GM18526 (cell line): ENCODE measurements around the gene NTN1.

Experiments
- POLR2A ChIP-seq: IDR thresholded peaks from 3 replicates; pipeline ENCODE4 v1.6.1; 2011; ENCODE audit not compliant: insufficient read length; ENCODE audit errors: extremely low read depth

NTN1 gene

GRCh38 chr17:9003355-9004131, 17.8 kb upstream of the NTN1 start:
- no peak for TF ChIP-seq POLR2A

GRCh38 chr17:9004132-9004960, 17.0 kb upstream of the NTN1 start:
- TF ChIP-seq POLR2A = no peak

DNA sequence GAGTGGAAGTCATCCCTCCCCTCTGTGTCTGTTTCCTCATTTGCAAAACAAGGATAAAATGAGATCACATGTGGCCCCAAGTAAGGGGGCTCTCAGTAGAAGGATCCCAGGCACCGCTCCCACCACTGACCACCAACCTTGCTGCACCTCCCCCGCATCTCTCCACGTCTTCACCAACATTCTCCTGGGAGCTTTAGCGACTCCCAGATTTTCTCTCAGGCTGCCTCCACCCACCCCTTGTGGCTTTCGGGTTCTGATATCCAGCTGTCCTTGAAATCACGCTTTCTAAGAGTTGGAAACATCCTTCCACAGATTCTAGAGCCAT, 16.4 kb upstream of the NTN1 start:
- no peak for TF ChIP-seq POLR2A

- TF ChIP-seq POLR2A = no peak
These were observed 15.0 kb upstream of the NTN1 start for GRCh38 chr17:9006175-9006767.

- no peak for TF ChIP-seq POLR2A
These were observed 14.1 kb upstream of the NTN1 start for GRCh38 chr17:9007052-9007714.

DNA sequence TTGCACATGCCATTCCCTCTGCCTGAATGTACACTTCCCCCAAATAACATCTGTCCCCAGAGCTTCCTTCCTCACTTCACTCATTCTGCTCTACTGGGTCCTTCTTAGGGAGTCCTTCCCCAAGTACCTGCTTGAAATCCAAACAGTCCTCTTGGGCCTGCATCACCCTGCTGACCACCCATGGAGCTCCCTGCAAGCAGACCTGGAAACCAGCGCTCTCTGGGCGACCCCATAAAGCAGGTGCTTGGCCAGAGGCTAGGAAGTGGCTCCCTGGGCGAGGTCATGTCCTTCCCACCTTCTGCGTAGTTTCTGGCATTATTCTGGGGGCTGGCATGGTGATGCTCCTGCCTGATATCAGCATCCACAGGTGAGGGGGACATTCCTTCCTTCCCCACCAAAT, 12.2 kb upstream of the NTN1 start:
- no peak for TF ChIP-seq POLR2A

GRCh38 chr17:9009737-9010136, 11.6 kb upstream of the NTN1 start:
- no peak for TF ChIP-seq POLR2A

GRCh38 chr17:9011001-9011400, 10.3 kb upstream of the NTN1 start:
- TF ChIP-seq POLR2A = no peak

- no peak for TF ChIP-seq POLR2A
These were observed 4.3 kb upstream of the NTN1 start for GRCh38 chr17:9016941-9017552.

DNA sequence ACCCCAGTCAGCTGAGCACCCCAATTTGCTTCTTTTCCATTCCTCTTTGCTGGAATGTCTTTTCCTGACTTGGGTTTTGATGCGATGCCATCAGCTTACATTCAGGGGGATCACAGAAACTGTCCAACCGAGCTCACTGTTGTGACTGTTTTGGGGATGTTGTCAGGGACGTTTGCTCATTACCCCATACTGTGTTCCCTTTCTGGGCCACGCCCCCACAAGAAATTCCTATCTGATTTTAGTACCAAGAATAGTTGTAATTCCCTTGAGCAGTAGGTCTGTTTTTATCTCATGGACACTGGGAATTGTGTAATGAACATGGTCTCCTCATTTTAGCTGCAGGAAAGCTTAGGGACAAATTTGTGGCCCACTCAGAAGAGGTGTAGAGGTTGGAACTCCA, 2.6 kb upstream of the NTN1 start:
- no peak for TF ChIP-seq POLR2A

GRCh38 chr17:9020096-9020823, 1.1 kb upstream of the NTN1 start:
- TF ChIP-seq POLR2A = no peak

DNA sequence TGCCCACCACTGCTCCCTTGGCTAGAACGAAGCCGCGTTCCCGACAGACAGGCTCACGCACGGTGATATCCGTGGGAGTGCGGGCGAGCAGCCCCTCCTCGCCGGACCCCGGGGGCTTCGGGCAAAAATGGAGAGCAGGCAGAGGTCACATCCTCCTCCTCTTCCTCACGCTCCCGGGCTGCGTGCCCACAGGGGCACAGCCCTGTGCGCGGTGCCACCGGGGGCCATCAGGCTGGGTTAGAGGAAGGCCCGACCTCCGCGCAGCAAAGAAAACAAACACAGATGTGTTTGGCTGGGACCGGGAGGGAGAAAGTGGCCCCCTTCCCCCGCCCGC, 519 bp upstream of the NTN1 start:
- no peak for TF ChIP-seq POLR2A

DNA sequence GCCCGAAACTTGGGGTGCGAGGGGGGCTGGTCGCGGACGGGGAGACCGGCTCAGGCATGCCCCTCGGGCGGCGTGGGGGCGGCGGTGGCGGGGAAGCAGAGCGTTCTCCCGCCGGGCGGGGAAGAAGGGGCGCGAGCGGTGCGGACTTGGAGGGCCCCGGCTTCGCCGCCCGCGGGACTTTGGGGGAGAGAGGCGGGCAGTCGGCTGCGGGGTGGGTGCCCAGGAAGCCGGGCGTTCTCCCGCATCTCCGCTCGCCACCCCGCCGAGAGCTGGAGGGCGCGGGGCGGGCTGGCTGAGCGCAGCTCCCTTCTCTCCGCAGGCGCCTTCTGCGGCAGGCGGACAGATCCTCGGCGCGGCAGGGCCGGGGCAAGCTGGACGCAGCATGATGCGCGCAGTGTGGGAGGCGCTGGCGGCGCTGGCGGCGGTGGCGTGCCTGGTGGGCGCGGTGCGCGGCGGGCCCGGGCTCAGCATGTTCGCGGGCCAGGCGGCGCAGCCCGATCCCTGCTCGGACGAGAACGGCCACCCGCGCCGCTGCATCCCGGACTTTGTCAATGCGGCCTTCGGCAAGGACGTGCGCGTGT, 772 bp downstream of the NTN1 start:
- TF ChIP-seq POLR2A = no peak

DNA sequence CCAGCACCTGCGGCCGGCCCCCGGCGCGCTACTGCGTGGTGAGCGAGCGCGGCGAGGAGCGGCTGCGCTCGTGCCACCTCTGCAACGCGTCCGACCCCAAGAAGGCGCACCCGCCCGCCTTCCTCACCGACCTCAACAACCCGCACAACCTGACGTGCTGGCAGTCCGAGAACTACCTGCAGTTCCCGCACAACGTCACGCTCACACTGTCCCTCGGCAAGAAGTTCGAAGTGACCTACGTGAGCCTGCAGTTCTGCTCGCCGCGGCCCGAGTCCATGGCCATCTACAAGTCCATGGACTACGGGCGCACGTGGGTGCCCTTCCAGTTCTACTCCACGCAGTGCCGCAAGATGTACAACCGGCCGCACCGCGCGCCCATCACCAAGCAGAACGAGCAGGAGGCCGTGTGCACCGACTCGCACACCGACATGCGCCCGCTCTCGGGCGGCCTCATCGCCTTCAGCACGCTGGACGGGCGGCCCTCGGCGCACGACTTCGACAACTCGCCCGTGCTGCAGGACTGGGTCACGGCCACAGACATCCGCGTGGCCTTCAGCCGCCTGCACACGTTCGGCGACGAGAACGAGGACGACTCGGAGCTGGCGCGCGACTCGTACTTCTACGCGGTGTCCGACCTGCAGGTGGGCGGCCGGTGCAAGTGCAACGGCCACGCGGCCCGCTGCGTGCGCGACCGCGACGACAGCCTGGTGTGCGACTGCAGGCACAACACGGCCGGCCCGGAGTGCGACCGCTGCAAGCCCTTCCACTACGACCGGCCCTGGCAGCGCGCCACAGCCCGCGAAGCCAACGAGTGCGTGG, 1.5 kb downstream of the NTN1 start:
- no peak for TF ChIP-seq POLR2A
